IMR-90 (cell line): Measurements from ENCODE around the gene LPCAT4. TPM values are rescaled to one million over a fixed set of nuclear protein-coding genes. Genes with fewer than 3 reads are reported as not detected.

Experiments used
- microRNA-seq, 2 experiments: library from miRNA; stranded (forward) in 1 of 2; unstranded in 1 of 2; fragments of 10-50 nt in 1 of 2; fragments of <30 nt in 1 of 2; gene quantifications in 1 of 2; microRNA quantifications in 1 of 2; one replicate each; pipeline versions ENCODE3 to v1.1.0; 2013 to 2020; ENCODE audit not compliant: insufficient read depth in 1 of 2, insufficient read length in 1 of 2, unreplicated experiment in 1 of 2
- polyA plus RNA-seq, 3 experiments: library from polyadenylated mRNA; depleted of rRNA; stranded (reverse); fragments of >200 nt; gene quantifications; 2 replicates each; pipeline ENCODE4 v1.2.3, GENCODE V29; 2012; ENCODE audit warnings: low replicate concordance in 1 of 3
- small RNA-seq, 5 experiments: library from RNA; depleted of rRNA; stranded (forward); fragments of <200 nt; gene quantifications; one replicate each; pipeline ENCODE3, GENCODE V24; 2012
- total RNA-seq: library from RNA; depleted of rRNA; stranded (reverse); fragments of >200 nt; gene quantifications from 2 replicates; pipeline ENCODE4 v1.2.3, GENCODE V29; 2012; rRNA removed

Gene LPCAT4
- total and polyA plus RNA-seq, 2 of the 4 experiments (the other 2 are of a cell fraction): 3.8 to 44.4 TPM

Small RNAs within 50 kb of the gene (microRNA-seq; reads per million reads assigned to microRNA genes)
- gene MIR1233-1 (ENCODE audit: insufficient read depth in 1 of 2, insufficient read length in 1 of 2, unreplicated experiment in 1 of 2): 0 reads per million in 2 experiments
- gene RF00019 (ENCODE audit: insufficient read depth, insufficient read length): not detected

Small RNAs within 50 kb of the gene (small RNA-seq; reads per million reads assigned to genes)
- gene MIR1233-1 (0 reads per million in 5 experiments), gene RF00019 (0 reads per million in 5 experiments)

Other genes starting within 250 kb of the LPCAT4 start
- gene KATNBL1, start 157.1 kb downstream of the LPCAT4 start, total RNA-seq: 24.0 and 50.5 TPM in 2 replicates
- gene KATNBL1, start 157.1 kb downstream of the LPCAT4 start, polyA plus RNA-seq (2012; rRNA removed): 14.4 and 17.1 TPM in 2 replicates
- gene EMC4, start 142.2 kb downstream of the LPCAT4 start, total RNA-seq: 189 and 330 TPM in 2 replicates
- 120 and 148 TPM in 2 replicates for gene EMC4, start 142.2 kb downstream of the LPCAT4 start, polyA plus RNA-seq (2012; rRNA removed)
- 10.0 and 10.2 TPM in 2 replicates for gene SLC12A6, start 29.4 kb downstream of the LPCAT4 start, total RNA-seq
- gene SLC12A6, start 29.4 kb downstream of the LPCAT4 start, polyA plus RNA-seq (2012; rRNA removed): 6.9 and 7.7 TPM in 2 replicates
- gene NOP10, start 24.1 kb downstream of the LPCAT4 start, total RNA-seq: 141 and 211 TPM in 2 replicates
- 444 and 468 TPM in 2 replicates for gene NOP10, start 24.1 kb downstream of the LPCAT4 start, polyA plus RNA-seq (2012; rRNA removed)
- gene NUTM1, start 23.9 kb downstream of the LPCAT4 start, total RNA-seq: not detected in 2 replicates
- not detected in 2 replicates for gene NUTM1, start 23.9 kb downstream of the LPCAT4 start, polyA plus RNA-seq (2012; rRNA removed)
- 4.7 and 5.3 TPM in 2 replicates for gene GOLGA8A, start 70.6 kb upstream of the LPCAT4 start, total RNA-seq
- gene GOLGA8A, start 70.6 kb upstream of the LPCAT4 start, polyA plus RNA-seq (2012; rRNA removed): 21.4 and 33.8 TPM in 2 replicates
- gene GOLGA8B, start 216.5 kb upstream of the LPCAT4 start, total RNA-seq: 6.4 and 7.7 TPM in 2 replicates
- gene GOLGA8B, start 216.5 kb upstream of the LPCAT4 start, polyA plus RNA-seq (2012; rRNA removed): 27.1 and 31.6 TPM in 2 replicates